HG02885 (cell line): ENCODE results near the gene DHX40.
A peak's percentile ranks its signal among the peaks of the same experiment; 100 is the strongest.
"Not testable (repeated sequence)": the region's sequence is repeated elsewhere in the genome, so short reads cannot be mapped to it uniquely, and the experiment has no call there.

Experiments
- ATAC-seq: cut with Tn5 transposase; IDR thresholded peaks from one replicate; pipeline ENCODE4 v1.9.1; 2021; ENCODE audit warnings: mild to moderate bottlenecking; ENCODE audit not compliant: unreplicated experiment, poor library complexity

Gene DHX40

GRCh38 chr17:59565171-59565958 lies at the start of gene DHX40:
DHX40 (plus strand) TSS chr17:59565610; CDS start chr17:59565672, 62 bp downstream.
- peak; percentile 85 for ATAC-seq

GRCh38 chr17:59516451-59516850 lies 49.0 kb upstream of the DHX40 start:
- ATAC-seq, result no peak

GRCh38 chr17:59519132-59519531 lies 46.3 kb upstream of the DHX40 start:
- no peak for ATAC-seq

GRCh38 chr17:59520251-59520650 lies 45.2 kb upstream of the DHX40 start:
- no peak for ATAC-seq

GRCh38 chr17:59521465-59522126 lies 43.8 kb upstream of the DHX40 start:
- ATAC-seq, result no peak

- ATAC-seq, result not testable (repeated sequence)
Observed at GRCh38 chr17:59524930-59525329, 40.5 kb upstream of the DHX40 start.

GRCh38 chr17:59525668-59526067 lies 39.7 kb upstream of the DHX40 start:
- no peak for ATAC-seq

GRCh38 chr17:59526451-59526850 lies 39.0 kb upstream of the DHX40 start:
- no peak for ATAC-seq

GRCh38 chr17:59527325-59527917 lies 38.0 kb upstream of the DHX40 start:
- no peak for ATAC-seq

GRCh38 chr17:59527931-59528330 lies 37.5 kb upstream of the DHX40 start:
- no peak for ATAC-seq

GRCh38 chr17:59530531-59530930 lies 34.9 kb upstream of the DHX40 start:
- no peak for ATAC-seq

GRCh38 chr17:59533694-59534093 lies 31.7 kb upstream of the DHX40 start:
- no peak for ATAC-seq

GRCh38 chr17:59534583-59534982 lies 30.8 kb upstream of the DHX40 start:
- ATAC-seq, result no peak

- ATAC-seq, result no peak
Observed at GRCh38 chr17:59538195-59538909, 27.1 kb upstream of the DHX40 start.

GRCh38 chr17:59542960-59543635 lies 22.3 kb upstream of the DHX40 start:
- ATAC-seq, result no peak

- no peak for ATAC-seq
Observed at GRCh38 chr17:59545942-59546341, 19.5 kb upstream of the DHX40 start.

GRCh38 chr17:59547131-59547915 lies 18.1 kb upstream of the DHX40 start:
- no peak for ATAC-seq

GRCh38 chr17:59548985-59549384 lies 16.4 kb upstream of the DHX40 start:
- not testable (repeated sequence) for ATAC-seq

GRCh38 chr17:59550703-59551102 lies 14.7 kb upstream of the DHX40 start:
- no peak for ATAC-seq
